ENCODE data around the gene ZNF48. TPM values are rescaled to one million over a fixed set of nuclear protein-coding genes. Genes with fewer than 3 reads are reported as not detected.
"Not testable (repeated sequence)": the region's sequence is repeated elsewhere in the genome, so short reads cannot be mapped to it uniquely, and the experiment has no call there.

ZNF48 gene
- total RNA-seq, 1 experiment from 2014 or later = 20.5 TPM

DNA sequence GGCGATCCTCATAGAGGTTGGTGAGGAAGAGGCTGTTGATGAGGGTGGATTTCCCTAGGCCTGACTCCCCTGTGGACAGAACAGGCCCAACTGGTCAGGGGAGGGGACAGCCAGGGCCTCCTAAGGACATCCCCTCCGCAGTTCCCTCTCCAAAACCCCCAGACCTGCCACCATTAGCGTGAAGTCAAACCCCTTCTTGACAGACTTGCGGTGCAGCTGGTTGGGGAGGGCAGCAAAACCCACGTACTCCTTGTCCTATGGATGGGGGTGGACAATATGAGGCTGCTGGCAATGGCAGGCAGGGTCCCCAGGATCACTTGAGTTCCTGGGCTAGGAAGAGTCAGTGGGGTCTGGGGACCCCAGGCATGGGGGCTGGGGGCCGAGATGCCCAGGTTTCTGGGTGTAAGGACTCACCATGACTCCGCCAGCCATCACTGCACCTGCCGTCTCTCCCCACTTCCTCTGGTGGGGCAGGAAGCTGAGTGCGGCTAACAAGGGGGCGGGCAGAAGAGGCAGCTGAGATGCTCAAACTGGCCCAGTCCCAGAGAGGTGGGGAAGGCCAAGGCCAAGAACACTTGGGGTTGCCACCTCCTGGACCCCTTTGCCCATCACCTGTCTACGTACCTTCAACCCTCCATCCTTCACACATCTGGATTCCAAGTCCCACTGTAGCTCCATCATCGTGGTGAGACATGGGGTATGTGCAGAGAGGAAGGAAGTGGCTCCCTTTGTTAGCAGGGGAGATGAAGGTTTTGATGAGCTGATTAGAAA lies 12.9 kb upstream of the ZNF48 start, which contains the start of gene SEPTIN1:
TSS of gene SEPTIN1 (minus strand) at position 451 of the 771 bp plus-strand sequence. CDS start at position 432, 19 bp downstream.
- H3K9me3 ChIP-seq (ENCODE audit: low read length) = no peaks in the 10 kb centered on the region
- H3K9me2 ChIP-seq (replicated peaks; ENCODE audit: insufficient read depth, low read length) = no peaks in the 10 kb centered on the region
- no peaks in the 10 kb centered on the region for H3K36me3 ChIP-seq (ENCODE audit: insufficient read depth, low read length)
- H3K27ac ChIP-seq (ENCODE audit: low read length) = peak within 1 kb of the TSS; percentile 65
- peak; percentile 81 for DNase-seq
- H3K79me2 ChIP-seq (ENCODE audit: low read length) = peaks cover 22% of the 10 kb centered on the region
- H3K27me3 ChIP-seq (ENCODE audit: low read length) = no peaks in the 10 kb centered on the region
- peak within 1 kb of the TSS; percentile 80 for H3K9ac ChIP-seq (ENCODE audit: low read length)
- H3K4me1 ChIP-seq (ENCODE audit: low read length) = peaks cover 49% of the 10 kb centered on the region
- H2AFZ ChIP-seq (ENCODE audit: low read length) = peak within 1 kb of the TSS; percentile 76
- peak within 1 kb of the TSS; percentile 72 for H3K4me2 ChIP-seq (ENCODE audit: low read depth, low read length, poor library complexity, severe bottlenecking)
- H4K20me1 ChIP-seq (ENCODE audit: insufficient read depth, low read depth, low read length) = 0 out of 2 replicates have a peak, but pooled peaks cover 4% of the 10 kb centered on the region
- peak within 1 kb of the TSS; percentile 77 for H3K4me3 ChIP-seq (ENCODE audit: low read length)

- Histone ChIP-seq H3K9me3 (ENCODE audit: low read length) (no peaks in the 10 kb centered on the region), H3K4me3 (ENCODE audit: low read length) (no peak overlapping the region), H3K79me2 (ENCODE audit: low read length) (peaks cover 22% of the 10 kb centered on the region), H3K4me1 (ENCODE audit: low read length) (peaks cover 39% of the 10 kb centered on the region), H3K9me2 (replicated peaks; ENCODE audit: insufficient read depth, low read length) (no peaks in the 10 kb centered on the region), H3K27ac (ENCODE audit: low read length) (no peak overlapping the region), H3K27me3 (ENCODE audit: low read length) (no peaks in the 10 kb centered on the region), H3K36me3 (ENCODE audit: insufficient read depth, low read length) (no peaks in the 10 kb centered on the region), H2AFZ (ENCODE audit: low read length) (no peak overlapping the region), H3K9ac (ENCODE audit: low read length) (no peak overlapping the region), H3K4me2 (ENCODE audit: low read depth, low read length, poor library complexity, severe bottlenecking) (no peak overlapping the region), H4K20me1 (ENCODE audit: insufficient read depth, low read depth, low read length) (0 out of 2 replicates have a peak, but pooled peaks cover 4% of the 10 kb centered on the region)
- peak; percentile 35 for DNase-seq
Measured at GRCh38 chr16:30383521-30383920, 11.7 kb upstream of the ZNF48 start.

- Histone ChIP-seq H3K4me3 (ENCODE audit: low read length) (peak overlapping the region; percentile 79), H3K9ac (ENCODE audit: low read length) (peak overlapping the region; percentile 98), H3K4me1 (ENCODE audit: low read length) (peaks cover 20% of the 10 kb centered on the region)
Measured at GRCh38 chr16:30394592-30395154, 547 bp upstream of the ZNF48 start.

DNA sequence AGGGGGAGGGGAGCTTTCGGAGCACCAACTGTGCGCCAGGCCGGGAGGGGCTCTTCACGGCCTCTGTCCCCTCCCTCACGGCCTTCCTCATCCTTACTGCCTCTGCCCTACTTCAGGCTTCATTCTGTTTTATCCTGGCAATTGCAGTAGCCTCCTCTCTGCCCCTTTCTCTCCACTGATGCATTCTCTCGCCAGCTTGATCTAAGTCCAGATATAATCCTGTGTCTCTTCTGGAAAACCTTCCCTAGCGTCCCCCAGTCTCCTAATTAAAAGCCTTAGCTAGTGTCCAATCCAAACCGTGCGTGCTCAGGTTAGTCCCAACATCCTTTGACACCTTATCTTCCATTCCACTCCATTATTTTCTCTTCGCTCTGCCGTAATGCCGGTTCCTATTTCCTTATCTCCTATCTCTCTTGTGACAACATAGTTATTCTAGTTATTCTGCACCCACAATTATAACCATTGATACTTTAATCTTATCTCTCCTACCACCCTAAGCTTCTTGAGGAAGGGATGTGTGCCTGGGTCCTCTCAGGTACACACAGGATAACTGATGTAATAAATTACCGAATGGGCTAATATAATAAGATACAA lies 869 bp downstream of the ZNF48 start:
- peak overlapping the region; percentile 98 for H3K9ac ChIP-seq (ENCODE audit: low read length)
- peak overlapping the region; percentile 58 for H3K27ac ChIP-seq (ENCODE audit: low read length)
- peaks cover 18% of the 10 kb centered on the region for H3K79me2 ChIP-seq (ENCODE audit: low read length)
- no peaks in the 10 kb centered on the region for H3K9me2 ChIP-seq (replicated peaks; ENCODE audit: insufficient read depth, low read length)
- H3K4me1 ChIP-seq (ENCODE audit: low read length) = peaks cover 32% of the 10 kb centered on the region
- H3K36me3 ChIP-seq (ENCODE audit: insufficient read depth, low read length) = peaks cover 6% of the 10 kb centered on the region
- H2AFZ ChIP-seq (ENCODE audit: low read length) = no peak overlapping the region
- no peak for DNase-seq
- H3K4me3 ChIP-seq (ENCODE audit: low read length) = peak overlapping the region; percentile 79
- H3K4me2 ChIP-seq (ENCODE audit: low read depth, low read length, poor library complexity, severe bottlenecking) = peak overlapping the region; percentile 92
- peaks cover 4% of the 10 kb centered on the region; the same call in 1 of the 2 replicates for H4K20me1 ChIP-seq (ENCODE audit: insufficient read depth, low read depth, low read length)
- H3K27me3 ChIP-seq (ENCODE audit: low read length) = no peaks in the 10 kb centered on the region
- H3K9me3 ChIP-seq (ENCODE audit: low read length) = no peaks in the 10 kb centered on the region

More at GRCh38 chr16:30394592-30395154, 547 bp upstream of the ZNF48 start:
- H3K27me3 ChIP-seq (ENCODE audit: low read length) = no peaks in the 10 kb centered on the region
- H3K79me2 ChIP-seq (ENCODE audit: low read length) = peaks cover 18% of the 10 kb centered on the region
- no peak for DNase-seq
- no peak overlapping the region for H3K27ac ChIP-seq (ENCODE audit: low read length)
- peak overlapping the region; percentile 92 for H3K4me2 ChIP-seq (ENCODE audit: low read depth, low read length, poor library complexity, severe bottlenecking)
- peak overlapping the region; percentile 83; the same call in 1 of the 2 replicates for H2AFZ ChIP-seq (ENCODE audit: low read length)
- no peaks in the 10 kb centered on the region for H3K9me3 ChIP-seq (ENCODE audit: low read length)
- H3K36me3 ChIP-seq (ENCODE audit: insufficient read depth, low read length) = peaks cover 6% of the 10 kb centered on the region
- H4K20me1 ChIP-seq (ENCODE audit: insufficient read depth, low read depth, low read length) = peaks cover 4% of the 10 kb centered on the region; the same call in 1 of the 2 replicates
- H3K9me2 ChIP-seq (replicated peaks; ENCODE audit: insufficient read depth, low read length) = no peaks in the 10 kb centered on the region

DNA sequence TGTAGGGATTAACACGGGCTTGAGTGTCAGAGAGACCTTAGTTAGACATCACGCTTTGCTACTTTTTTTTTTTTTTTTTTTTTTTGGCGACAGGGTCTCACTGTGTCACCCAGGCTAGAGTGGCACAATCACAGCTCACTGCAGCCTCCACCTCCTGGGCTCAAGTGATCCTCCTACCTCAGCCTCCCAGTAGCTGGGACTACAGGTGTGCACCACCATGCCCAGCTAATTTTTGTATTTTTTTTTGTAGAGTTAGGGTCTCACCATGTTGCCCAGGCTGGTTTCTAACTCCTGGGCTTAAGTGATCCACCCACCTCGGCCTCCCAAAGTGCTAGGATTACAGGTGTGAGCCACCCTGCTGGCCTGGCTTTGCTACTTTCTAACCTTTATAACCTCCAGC lies 1.4 kb downstream of the ZNF48 start:
- Histone ChIP-seq H3K79me2 (ENCODE audit: low read length) (peaks cover 18% of the 10 kb centered on the region), H3K4me1 (ENCODE audit: low read length) (peaks cover 32% of the 10 kb centered on the region), H3K27ac (ENCODE audit: low read length) (peak overlapping the region; percentile 58; the same call in 1 of the 2 replicates), H3K4me3 (ENCODE audit: low read length) (peak overlapping the region; percentile 79), H3K4me2 (ENCODE audit: low read depth, low read length, poor library complexity, severe bottlenecking) (peak overlapping the region; percentile 92), H3K9ac (ENCODE audit: low read length) (peak overlapping the region; percentile 98)
- H3K27me3 ChIP-seq (ENCODE audit: low read length); DNase-seq; H3K9me3 ChIP-seq (ENCODE audit: low read length); H3K9me2 ChIP-seq (replicated peaks; ENCODE audit: insufficient read depth, low read length); H3K36me3 ChIP-seq (ENCODE audit: insufficient read depth, low read length); H2AFZ ChIP-seq (ENCODE audit: low read length); H4K20me1 ChIP-seq (ENCODE audit: insufficient read depth, low read depth, low read length): not testable (repeated sequence)

DNA sequence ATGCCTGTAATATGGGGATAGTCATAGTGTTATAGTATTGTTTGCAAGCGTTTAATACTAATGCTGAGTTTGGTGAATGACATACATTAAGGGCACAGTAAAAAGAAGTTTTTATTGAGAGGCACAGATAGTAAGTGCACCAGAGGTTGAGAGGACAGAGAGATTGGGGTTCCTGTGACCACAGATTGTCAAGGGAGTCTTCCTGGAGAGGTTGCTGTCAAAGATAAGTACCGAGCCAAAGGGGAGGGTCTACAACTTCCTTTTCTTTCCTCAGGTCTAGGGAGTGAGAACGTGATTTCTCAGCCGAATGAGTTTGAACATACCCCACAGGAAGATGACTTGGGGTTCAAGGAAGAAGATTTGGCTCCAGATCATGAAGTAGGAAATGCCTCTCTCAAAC lies 1.8 kb downstream of the ZNF48 start:
- Histone ChIP-seq H3K4me3 (ENCODE audit: low read length) (0 out of 2 replicates have a peak overlapping the region, but pooled peaks have one; percentile 79), H3K4me2 (ENCODE audit: low read depth, low read length, poor library complexity, severe bottlenecking) (peak overlapping the region; percentile 92), H3K27me3 (ENCODE audit: low read length) (no peaks in the 10 kb centered on the region), H3K27ac (ENCODE audit: low read length) (no peak overlapping the region), H3K79me2 (ENCODE audit: low read length) (peaks cover 18% of the 10 kb centered on the region), H3K36me3 (ENCODE audit: insufficient read depth, low read length) (peaks cover 6% of the 10 kb centered on the region), H4K20me1 (ENCODE audit: insufficient read depth, low read depth, low read length) (peaks cover 4% of the 10 kb centered on the region; the same call in 1 of the 2 replicates), H3K9me2 (replicated peaks; ENCODE audit: insufficient read depth, low read length) (no peaks in the 10 kb centered on the region), H2AFZ (ENCODE audit: low read length) (no peak overlapping the region), H3K9ac (ENCODE audit: low read length) (peak overlapping the region; percentile 98; the same call in 1 of the 2 replicates), H3K4me1 (ENCODE audit: low read length) (peaks cover 32% of the 10 kb centered on the region), H3K9me3 (ENCODE audit: low read length) (no peaks in the 10 kb centered on the region)
- no peak for DNase-seq

- no peak overlapping the region for H3K4me2 ChIP-seq (ENCODE audit: low read depth, low read length, poor library complexity, severe bottlenecking)
- no peaks in the 10 kb centered on the region for H3K27me3 ChIP-seq (ENCODE audit: low read length)
- peaks cover 6% of the 10 kb centered on the region for H3K36me3 ChIP-seq (ENCODE audit: insufficient read depth, low read length)
- no peaks in the 10 kb centered on the region for H3K9me3 ChIP-seq (ENCODE audit: low read length)
- H3K27ac ChIP-seq (ENCODE audit: low read length) = no peak overlapping the region
- H3K9me2 ChIP-seq (replicated peaks; ENCODE audit: insufficient read depth, low read length) = no peaks in the 10 kb centered on the region
- H4K20me1 ChIP-seq (ENCODE audit: insufficient read depth, low read depth, low read length) = peaks cover 4% of the 10 kb centered on the region; the same call in 1 of the 2 replicates
- H2AFZ ChIP-seq (ENCODE audit: low read length) = no peak overlapping the region
- H3K4me1 ChIP-seq (ENCODE audit: low read length) = peaks cover 32% of the 10 kb centered on the region
- H3K79me2 ChIP-seq (ENCODE audit: low read length) = peaks cover 18% of the 10 kb centered on the region
- DNase-seq = no peak
- no peak overlapping the region for H3K9ac ChIP-seq (ENCODE audit: low read length)
- no peak overlapping the region for H3K4me3 ChIP-seq (ENCODE audit: low read length)
Measured at GRCh38 chr16:30397776-30398660, 2.8 kb downstream of the ZNF48 start.
